ENCODE measurements around the gene UGT1A8.
"Not testable (repeated sequence)": the region's sequence is repeated elsewhere in the genome, so short reads cannot be mapped to it uniquely, and the experiment has no call there.

UGT1A8 gene

DNA sequence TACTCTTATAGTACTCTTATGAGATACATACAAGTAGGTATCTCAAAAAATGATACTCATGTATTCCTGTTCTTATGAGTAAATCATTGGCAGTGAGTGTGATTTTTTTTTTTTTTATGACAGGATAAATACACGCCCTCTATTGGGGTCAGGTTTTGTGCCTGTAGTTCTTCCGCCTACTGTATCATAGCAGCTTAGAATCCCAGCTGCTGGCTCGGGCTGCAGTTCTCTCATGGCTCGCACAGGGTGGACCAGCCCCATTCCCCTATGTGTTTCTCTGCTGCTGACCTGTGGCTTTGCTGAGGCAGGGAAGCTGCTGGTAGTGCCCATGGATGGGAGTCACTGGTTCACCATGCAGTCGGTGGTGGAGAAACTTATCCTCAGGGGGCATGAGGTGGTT is at the start of gene UGT1A8:
TSS of gene UGT1A8 (plus strand) at position 158 of the 400 bp plus-strand sequence. CDS start at position 233, 75 bp downstream.
- not testable (repeated sequence) for H3F3A ChIP-seq (ENCODE audit: insufficient read depth); H3K27ac ChIP-seq (ENCODE audit: low read depth, low read length); H3K9ac ChIP-seq (ENCODE audit: low read length); H3K9me2 ChIP-seq (replicated peaks; ENCODE audit: insufficient read depth, low read length); H2AFZ ChIP-seq (ENCODE audit: low read depth, low read length, severe bottlenecking); H3K9me3 ChIP-seq (ENCODE audit: insufficient read depth, low read length); H3K36me3 ChIP-seq (ENCODE audit: low read length); H3K4me3 ChIP-seq (ENCODE audit: insufficient read depth, low read length, poor library complexity, severe bottlenecking); H3K4me2 ChIP-seq (ENCODE audit: low read depth, low read length, poor library complexity, severe bottlenecking); H4K20me1 ChIP-seq (ENCODE audit: low read depth, low read length); H3K27me3 ChIP-seq (ENCODE audit: low read length); H3K79me2 ChIP-seq (ENCODE audit: insufficient read depth, low read length)

DNA sequence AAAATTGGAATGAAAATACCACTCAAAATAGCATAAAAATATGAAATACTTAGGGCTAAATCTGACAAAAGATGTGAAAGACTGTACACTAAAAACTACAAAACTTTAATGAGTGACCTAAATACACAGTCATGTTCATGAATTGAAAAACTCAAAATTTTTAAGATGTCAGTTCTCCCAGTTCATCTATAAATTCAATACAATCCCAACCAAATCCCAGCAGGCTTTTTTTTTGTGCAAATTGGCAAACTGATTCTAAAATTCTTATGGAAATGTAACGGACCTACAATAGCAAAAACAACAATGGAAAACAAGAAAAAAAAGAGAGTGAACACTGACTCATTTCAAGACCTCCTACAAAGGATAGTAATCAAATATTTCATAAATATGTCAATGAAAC is 46.4 kb upstream of the UGT1A8 start:
- Histone ChIP-seq H3K27me3 (ENCODE audit: low read length) (no peaks in the 10 kb centered on the region), H3K79me2 (ENCODE audit: insufficient read depth, low read length) (no peaks in the 10 kb centered on the region), H3F3A (ENCODE audit: insufficient read depth) (no peaks in the 10 kb centered on the region), H3K36me3 (ENCODE audit: low read length) (no peaks in the 10 kb centered on the region), H3K9me2 (replicated peaks; ENCODE audit: insufficient read depth, low read length) (no peaks in the 10 kb centered on the region), H3K4me3 (ENCODE audit: insufficient read depth, low read length, poor library complexity, severe bottlenecking) (no peak overlapping the region), H3K9ac (ENCODE audit: low read length) (no peak overlapping the region), H3K9me3 (ENCODE audit: insufficient read depth, low read length) (no peaks in the 10 kb centered on the region), H3K27ac (ENCODE audit: low read depth, low read length) (no peak overlapping the region), H3K4me2 (ENCODE audit: low read depth, low read length, poor library complexity, severe bottlenecking) (no peak overlapping the region), H4K20me1 (ENCODE audit: low read depth, low read length) (no peaks in the 10 kb centered on the region), H2AFZ (ENCODE audit: low read depth, low read length, severe bottlenecking) (no peak overlapping the region)
- TF ChIP-seq EZH2phosphoT487 (conservative IDR thresholded peaks at IDR 0.05; ENCODE audit: low read length) = no peak
- TF ChIP-seq, protein P1, sequence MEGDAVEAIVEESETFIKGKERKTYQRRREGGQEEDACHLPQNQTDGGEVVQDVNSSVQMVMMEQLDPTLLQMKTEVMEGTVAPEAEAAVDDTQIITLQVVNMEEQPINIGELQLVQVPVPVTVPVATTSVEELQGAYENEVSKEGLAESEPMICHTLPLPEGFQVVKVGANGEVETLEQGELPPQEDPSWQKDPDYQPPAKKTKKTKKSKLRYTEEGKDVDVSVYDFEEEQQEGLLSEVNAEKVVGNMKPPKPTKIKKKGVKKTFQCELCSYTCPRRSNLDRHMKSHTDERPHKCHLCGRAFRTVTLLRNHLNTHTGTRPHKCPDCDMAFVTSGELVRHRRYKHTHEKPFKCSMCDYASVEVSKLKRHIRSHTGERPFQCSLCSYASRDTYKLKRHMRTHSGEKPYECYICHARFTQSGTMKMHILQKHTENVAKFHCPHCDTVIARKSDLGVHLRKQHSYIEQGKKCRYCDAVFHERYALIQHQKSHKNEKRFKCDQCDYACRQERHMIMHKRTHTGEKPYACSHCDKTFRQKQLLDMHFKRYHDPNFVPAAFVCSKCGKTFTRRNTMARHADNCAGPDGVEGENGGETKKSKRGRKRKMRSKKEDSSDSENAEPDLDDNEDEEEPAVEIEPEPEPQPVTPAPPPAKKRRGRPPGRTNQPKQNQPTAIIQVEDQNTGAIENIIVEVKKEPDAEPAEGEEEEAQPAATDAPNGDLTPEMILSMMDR (IDR thresholded peaks at IDR 0.05; ENCODE audit: insufficient read depth, low read length, poor library complexity, severe bottlenecking) = no peak

DNA sequence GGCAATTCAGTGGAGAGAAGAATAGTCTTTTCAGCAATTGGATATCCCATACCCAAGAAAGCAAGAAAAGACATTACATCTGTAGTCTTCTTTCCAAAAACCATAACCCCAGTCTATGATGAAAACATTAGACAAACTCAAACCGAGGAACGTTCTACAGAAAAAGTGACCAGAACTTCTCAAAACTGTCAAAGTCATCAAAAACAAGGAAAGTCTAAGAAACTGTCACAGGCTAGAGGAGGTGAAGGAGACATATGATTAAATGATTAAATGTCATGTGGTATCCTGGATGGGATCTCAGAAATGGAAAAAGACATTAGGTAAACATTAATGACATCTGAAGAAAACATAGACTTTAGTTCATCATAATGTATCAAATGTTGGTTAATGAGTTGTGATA is 46.0 kb upstream of the UGT1A8 start:
- Histone ChIP-seq H3K36me3 (ENCODE audit: low read length) (no peaks in the 10 kb centered on the region), H3K9me3 (ENCODE audit: insufficient read depth, low read length) (no peaks in the 10 kb centered on the region), H3K9me2 (replicated peaks; ENCODE audit: insufficient read depth, low read length) (no peaks in the 10 kb centered on the region), H4K20me1 (ENCODE audit: low read depth, low read length) (no peaks in the 10 kb centered on the region), H3F3A (ENCODE audit: insufficient read depth) (no peaks in the 10 kb centered on the region), H3K4me2 (ENCODE audit: low read depth, low read length, poor library complexity, severe bottlenecking) (no peak overlapping the region), H3K27ac (ENCODE audit: low read depth, low read length) (no peak overlapping the region), H2AFZ (ENCODE audit: low read depth, low read length, severe bottlenecking) (no peak overlapping the region), H3K4me3 (ENCODE audit: insufficient read depth, low read length, poor library complexity, severe bottlenecking) (no peak overlapping the region), H3K79me2 (ENCODE audit: insufficient read depth, low read length) (no peaks in the 10 kb centered on the region), H3K9ac (ENCODE audit: low read length) (no peak overlapping the region), H3K27me3 (ENCODE audit: low read length) (no peaks in the 10 kb centered on the region)
- TF ChIP-seq, protein P1 (IDR thresholded peaks at IDR 0.05; ENCODE audit: insufficient read depth, low read length, poor library complexity, severe bottlenecking) = no peak
- TF ChIP-seq EZH2phosphoT487 (conservative IDR thresholded peaks at IDR 0.05; ENCODE audit: low read length) = no peak

DNA sequence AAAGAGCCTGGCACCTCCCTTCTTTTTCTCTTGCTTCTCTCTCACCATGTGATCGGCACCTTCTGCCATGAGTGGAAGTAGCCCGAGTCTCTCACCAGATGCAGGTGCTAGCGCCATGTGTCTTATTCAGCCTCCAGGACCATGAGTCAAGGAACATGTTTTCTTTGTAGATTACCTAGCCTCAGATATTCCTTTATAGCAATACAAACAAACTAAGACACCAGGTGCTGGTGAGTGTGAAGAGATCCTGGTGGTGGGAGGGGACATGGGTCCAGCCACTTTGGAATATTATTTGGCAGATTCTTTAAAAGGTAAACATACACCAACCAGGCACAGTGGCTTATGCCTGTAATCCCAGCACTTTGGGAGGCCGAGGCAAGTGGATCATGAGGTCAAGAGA is 45.0 kb upstream of the UGT1A8 start:
- no peak overlapping the region for H3K4me2 ChIP-seq (ENCODE audit: low read depth, low read length, poor library complexity, severe bottlenecking)
- no peaks in the 10 kb centered on the region for H3K9me3 ChIP-seq (ENCODE audit: insufficient read depth, low read length)
- H3F3A ChIP-seq (ENCODE audit: insufficient read depth) = no peaks in the 10 kb centered on the region
- no peak overlapping the region for H2AFZ ChIP-seq (ENCODE audit: low read depth, low read length, severe bottlenecking)
- no peak overlapping the region for H3K4me3 ChIP-seq (ENCODE audit: insufficient read depth, low read length, poor library complexity, severe bottlenecking)
- H3K9ac ChIP-seq (ENCODE audit: low read length) = no peak overlapping the region
- no peaks in the 10 kb centered on the region for H3K79me2 ChIP-seq (ENCODE audit: insufficient read depth, low read length)
- no peak overlapping the region for H3K27ac ChIP-seq (ENCODE audit: low read depth, low read length)
- H3K36me3 ChIP-seq (ENCODE audit: low read length) = no peaks in the 10 kb centered on the region
- no peaks in the 10 kb centered on the region for H3K9me2 ChIP-seq (replicated peaks; ENCODE audit: insufficient read depth, low read length)
- TF ChIP-seq, protein P1 (IDR thresholded peaks at IDR 0.05; ENCODE audit: insufficient read depth, low read length, poor library complexity, severe bottlenecking) = no peak
- no peak for TF ChIP-seq EZH2phosphoT487 (conservative IDR thresholded peaks at IDR 0.05; ENCODE audit: low read length)
- H4K20me1 ChIP-seq (ENCODE audit: low read depth, low read length) = no peaks in the 10 kb centered on the region
- no peaks in the 10 kb centered on the region for H3K27me3 ChIP-seq (ENCODE audit: low read length)

DNA sequence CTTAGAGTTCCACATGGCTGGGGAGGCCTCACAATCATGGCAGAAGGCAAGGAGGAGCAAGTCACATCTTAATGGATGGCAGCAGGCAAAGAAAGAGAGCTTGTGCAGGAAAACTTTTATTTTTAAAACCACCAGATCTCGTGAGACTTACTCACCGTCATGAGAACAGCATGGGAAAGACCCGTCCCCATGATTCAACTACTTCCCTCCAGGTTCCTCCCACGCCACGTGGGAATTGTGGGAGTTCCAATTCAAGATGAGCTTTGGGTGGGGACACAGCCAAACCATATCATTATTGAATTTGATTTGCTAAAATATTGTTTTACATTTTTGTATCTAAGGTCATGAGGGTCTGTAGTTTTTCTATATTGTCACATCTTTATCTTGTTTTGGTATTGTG is 40.1 kb upstream of the UGT1A8 start:
- not testable (repeated sequence) for H4K20me1 ChIP-seq (ENCODE audit: low read depth, low read length); H3F3A ChIP-seq (ENCODE audit: insufficient read depth); H3K4me2 ChIP-seq (ENCODE audit: low read depth, low read length, poor library complexity, severe bottlenecking); H3K27me3 ChIP-seq (ENCODE audit: low read length); H3K4me3 ChIP-seq (ENCODE audit: insufficient read depth, low read length, poor library complexity, severe bottlenecking); H3K9ac ChIP-seq (ENCODE audit: low read length); H2AFZ ChIP-seq (ENCODE audit: low read depth, low read length, severe bottlenecking); H3K27ac ChIP-seq (ENCODE audit: low read depth, low read length); H3K79me2 ChIP-seq (ENCODE audit: insufficient read depth, low read length); H3K9me2 ChIP-seq (replicated peaks; ENCODE audit: insufficient read depth, low read length); H3K36me3 ChIP-seq (ENCODE audit: low read length); H3K9me3 ChIP-seq (ENCODE audit: insufficient read depth, low read length)

DNA sequence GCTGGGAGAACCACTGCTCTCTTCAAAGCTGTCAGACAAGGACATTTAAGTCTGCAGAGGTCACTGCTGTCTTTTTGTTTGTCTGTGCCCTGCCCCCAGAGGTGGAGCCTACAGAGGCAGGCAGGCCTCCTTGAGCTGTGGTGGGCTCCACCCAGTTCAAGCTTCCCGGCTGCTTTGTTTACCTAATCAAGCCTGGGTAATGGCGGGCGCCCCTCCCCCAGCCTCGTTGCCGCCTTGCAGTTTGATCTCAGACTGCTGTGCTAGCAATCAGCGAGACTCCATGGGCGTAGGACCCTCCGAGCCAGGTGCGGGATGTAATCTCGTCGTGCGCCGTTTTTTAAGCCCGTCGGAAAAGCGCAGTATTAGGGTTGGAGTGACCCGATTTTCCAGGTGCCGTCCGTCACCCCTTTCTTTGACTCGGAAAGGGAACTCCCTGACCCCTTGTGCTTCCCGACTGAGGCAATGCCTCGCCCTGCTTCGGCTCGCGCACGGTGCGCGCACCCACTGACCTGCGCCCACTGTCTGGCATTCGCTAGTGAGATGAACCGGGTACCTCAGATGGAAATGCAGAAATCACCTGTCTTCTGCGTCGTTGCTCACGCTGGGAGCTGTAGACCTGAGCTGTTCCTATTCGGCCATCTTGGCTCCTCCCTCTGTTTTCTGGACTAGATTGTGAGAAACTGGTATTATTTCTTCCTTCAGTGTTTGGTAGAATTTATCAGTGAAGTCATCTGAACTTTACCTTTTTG is 34.0 kb upstream of the UGT1A8 start:
- not testable (repeated sequence) for H2AFZ ChIP-seq (ENCODE audit: low read depth, low read length, severe bottlenecking); H3K36me3 ChIP-seq (ENCODE audit: low read length); H3K27me3 ChIP-seq (ENCODE audit: low read length); H4K20me1 ChIP-seq (ENCODE audit: low read depth, low read length); H3K27ac ChIP-seq (ENCODE audit: low read depth, low read length); H3F3A ChIP-seq (ENCODE audit: insufficient read depth); H3K9me2 ChIP-seq (replicated peaks; ENCODE audit: insufficient read depth, low read length); H3K9me3 ChIP-seq (ENCODE audit: insufficient read depth, low read length); H3K9ac ChIP-seq (ENCODE audit: low read length); H3K79me2 ChIP-seq (ENCODE audit: insufficient read depth, low read length); H3K4me3 ChIP-seq (ENCODE audit: insufficient read depth, low read length, poor library complexity, severe bottlenecking); H3K4me2 ChIP-seq (ENCODE audit: low read depth, low read length, poor library complexity, severe bottlenecking)

Measured in SU-DHL-6 (cell line).